C4-2B (cell line): Measurements from ENCODE around the gene TPT1.

Source experiments
- CTCF ChIP-seq: fragments of 450-650 bp; conservative IDR thresholded peaks from 2 replicates; pipeline ENCODE4 v1.5.1; 2017; ENCODE audit warnings: mild to moderate bottlenecking
- ZFX ChIP-seq: fragments of 450-650 bp; IDR thresholded peaks from 2 replicates; pipeline ENCODE4 v1.6.1; 2017

DNA sequence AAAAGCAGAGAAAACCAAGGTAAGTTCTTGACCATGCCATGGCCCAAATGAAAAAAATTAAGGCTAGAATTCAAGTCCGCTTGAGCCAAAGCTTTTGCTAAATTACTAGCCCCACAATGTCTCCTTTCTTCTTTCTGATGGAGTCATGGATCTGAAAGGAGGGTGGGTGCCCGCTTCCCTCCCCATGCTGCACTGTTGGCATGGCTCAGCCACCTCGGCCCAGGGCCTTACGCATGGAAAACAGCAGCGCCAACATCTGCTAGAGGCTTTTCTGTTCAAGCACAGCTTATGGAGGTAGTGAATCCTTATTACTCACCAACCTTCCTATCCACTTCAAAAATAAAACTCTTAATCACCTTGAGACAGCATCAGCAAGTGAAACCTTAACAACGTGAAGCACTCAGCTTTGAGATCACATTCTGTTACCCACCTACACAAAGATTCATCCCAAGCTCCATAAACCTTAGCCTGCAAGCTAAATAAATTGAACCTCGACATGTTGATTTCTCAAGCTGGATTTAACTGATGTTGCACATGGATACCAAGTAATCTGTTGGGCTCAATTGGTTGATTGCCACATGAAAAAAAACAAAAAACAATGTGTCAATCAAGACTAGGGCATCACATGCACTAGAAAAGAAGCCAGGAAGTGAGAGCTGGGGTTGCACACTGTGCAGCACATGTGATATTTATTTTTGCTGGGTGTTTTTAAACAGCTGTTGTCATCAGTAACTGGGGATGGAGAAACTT is 43.4 kb downstream of the TPT1 start:
- TF ChIP-seq CTCF, result no peak
- TF ChIP-seq ZFX, result no peak
